PFSK-1 (cell line): Measurements from ENCODE around the gene ZNF518A.

Source experiments
- FOXP2 ChIP-seq: optimal IDR thresholded peaks from 2 replicates; pipeline ENCODE3; 2011; ENCODE audit warnings: borderline replicate concordance, control low read depth, inconsistent platforms; ENCODE audit not compliant: insufficient read depth; ENCODE audit errors: extremely low read length, extremely low read depth
- POLR2AphosphoS5 ChIP-seq: IDR thresholded peaks from 2 replicates; pipeline ENCODE4 v1.6.1; 2012; ENCODE audit warnings: low read depth, mild to moderate bottlenecking, control low read depth, low read length, moderate library complexity
- REST ChIP-seq, 2 experiments: IDR thresholded peaks; 2 replicates each; pipeline versions ENCODE4 v1.6.1 to v1.8.0; 2011 to 2012; ENCODE audit warnings: low read depth in 2 of 2, low read length in 2 of 2, control low read depth in 1 of 2, inconsistent platforms in 1 of 2, mild to moderate bottlenecking in 1 of 2, moderate library complexity in 1 of 2; ENCODE audit not compliant: insufficient read depth in 1 of 2
- SIN3A ChIP-seq: IDR thresholded peaks from 2 replicates; pipeline ENCODE4 v1.6.1; 2012; ENCODE audit warnings: mild to moderate bottlenecking, low read length, moderate library complexity, borderline replicate concordance; ENCODE audit not compliant: insufficient read depth
- TAF1 ChIP-seq: IDR thresholded peaks from 2 replicates; pipeline ENCODE4 v1.6.1; 2012; ENCODE audit warnings: low read length, control low read depth, borderline replicate concordance; ENCODE audit not compliant: insufficient read depth

The ZNF518A gene

GRCh38 chr10:96096958-96097357 is 33.1 kb upstream of the ZNF518A start:
- TF ChIP-seq REST (IDR thresholded peaks at IDR 0.05; ENCODE audit: insufficient read depth in 1 of 2, low read depth in 2 of 2, low read length in 2 of 2) (no peak), FOXP2 (no peak), TAF1 (no peak), SIN3A (no peak), POLR2AphosphoS5 (no peak)

- TF ChIP-seq FOXP2, result no peak
- TF ChIP-seq REST (IDR thresholded peaks at IDR 0.05; ENCODE audit: insufficient read depth in 1 of 2, low read depth in 2 of 2, low read length in 2 of 2), result no peak
- TF ChIP-seq TAF1, result no peak
- TF ChIP-seq POLR2AphosphoS5, result no peak
- no peak for TF ChIP-seq SIN3A
Observed at GRCh38 chr10:96097865-96098264, 32.2 kb upstream of the ZNF518A start.

- TF ChIP-seq POLR2AphosphoS5 (no peak), FOXP2 (no peak), REST (IDR thresholded peaks at IDR 0.05; ENCODE audit: insufficient read depth in 1 of 2, low read depth in 2 of 2, low read length in 2 of 2) (no peak), TAF1 (no peak)
Observed at GRCh38 chr10:96107623-96108038, 22.5 kb upstream of the ZNF518A start.

- TF ChIP-seq POLR2AphosphoS5 (no peak), REST (IDR thresholded peaks at IDR 0.05; ENCODE audit: insufficient read depth in 1 of 2, low read depth in 2 of 2, low read length in 2 of 2) (no peak), TAF1 (no peak), SIN3A (no peak), FOXP2 (no peak)
Observed at GRCh38 chr10:96112531-96112930, 17.6 kb upstream of the ZNF518A start.
